CD4-positive, alpha-beta T cell (primary cell): ENCODE measurements around the gene GUK1. TPM values are rescaled to one million over a fixed set of nuclear protein-coding genes. Genes with fewer than 3 reads are reported as not detected.
"Not testable (repeated sequence)": the region's sequence is repeated elsewhere in the genome, so short reads cannot be mapped to it uniquely, and the experiment has no call there.

Source experiments
- ATAC-seq: fragments of 200-7000 bp; cut with Tn5 transposase; one replicate; pipeline ENCODE4 v1.10.0; 2022; ENCODE audit warnings: mild to moderate bottlenecking; ENCODE audit not compliant: poor library complexity
- CTCF ChIA-PET: fragments of 350-600 bp; sonication (Branson Sonifier 250); formaldehyde crosslinking; loops from one replicate; lab custom pipeline; 2021; ENCODE audit warnings: antibody characterized with exemption, inconsistent platforms; lab: Charles Lee
- POLR2A ChIA-PET: fragments of 350-600 bp; sonication (Branson Sonifier 250); formaldehyde crosslinking; loops from one replicate; lab custom pipeline; 2021; ENCODE audit warnings: antibody characterized with exemption, inconsistent platforms; lab: Charles Lee
- DNase-seq, 14 experiments: peaks; one replicate each; pipeline ENCODE4 v3.0.0-alpha.2; 2013 to 2020; ENCODE audit warnings: mixed read lengths in 2 of 14
- H3K27ac ChIP-seq, 2 donors: one replicate each; pipeline versions ENCODE4 v1.5.1 to v1.7.0; 2013; ENCODE audit warnings: low read length in 2 of 2, low read depth in 1 of 2, mild to moderate bottlenecking in 1 of 2
- H3K27me3 ChIP-seq, 2 experiments: 1 replicate in 1 of 2; 2 replicates in 1 of 2; pipeline versions ENCODE4 v1.6.1 to v1.7.0; 2013; ENCODE audit warnings: low read length in 2 of 2, control low read depth in 1 of 2, mild to moderate bottlenecking in 1 of 2, moderate library complexity in 1 of 2; ENCODE audit not compliant: insufficient read depth in 2 of 2, control insufficient read depth in 1 of 2
- H3K36me3 ChIP-seq: one replicate; pipeline ENCODE4 v1.6.1; 2013; ENCODE audit warnings: low read length, control low read depth; ENCODE audit not compliant: insufficient read depth
- H3K4me1 ChIP-seq: one replicate; pipeline ENCODE4 v1.6.1; 2013; ENCODE audit warnings: low read length, control low read depth; ENCODE audit not compliant: insufficient read depth
- H3K4me3 ChIP-seq: one replicate; pipeline ENCODE4 v1.5.1; 2013; ENCODE audit warnings: mild to moderate bottlenecking, low read length, moderate library complexity
- H3K9me3 ChIP-seq, 2 experiments: 1 replicate in 1 of 2; 2 replicates in 1 of 2; pipeline versions ENCODE4 v1.6.1 to v1.7.0; 2013; ENCODE audit warnings: low read length in 2 of 2, mild to moderate bottlenecking in 2 of 2, control low read depth in 1 of 2, moderate library complexity in 1 of 2; ENCODE audit not compliant: control insufficient read depth in 1 of 2, insufficient read depth in 1 of 2
- H3K27ac Mint-ChIP-seq: one replicate; pipeline ENCODE4 v1.8.0; 2020; ENCODE audit warnings: mixed read lengths
- H3K27me3 Mint-ChIP-seq: one replicate; pipeline ENCODE4 v1.8.0; 2021; ENCODE audit warnings: mixed read lengths
- H3K36me3 Mint-ChIP-seq: one replicate; pipeline ENCODE4 v1.8.0; 2021; ENCODE audit warnings: low read depth, mixed read lengths
- H3K4me1 Mint-ChIP-seq: one replicate; pipeline ENCODE4 v1.8.0; 2021; ENCODE audit warnings: low read depth, mixed read lengths
- H3K4me3 Mint-ChIP-seq: one replicate; pipeline ENCODE4 v1.8.0; 2020; ENCODE audit warnings: mild to moderate bottlenecking, mixed read lengths
- H3K9me3 Mint-ChIP-seq: one replicate; pipeline ENCODE4 v1.8.0; 2020; ENCODE audit warnings: mixed read lengths
- intact Hi-C, 2 experiments: fragments of 100-400 bp; cut with DNase I in 1 of 2; cut with micrococcal nuclease in 1 of 2; formaldehyde crosslinking; loops; one replicate each; pipeline versions ENCODE4 v1.15.1 to v1.9.0; 2023 to 2025; cut with DNase I, micrococcal nuclease
- total RNA-seq, 174 experiments: library from RNA in 2 of 174; stranded (reverse) in 2 of 174; gene quantifications; one replicate each; pipeline ENCODE4 v1.2.3 and lab custom pipeline; 2021 to 2026
- TF ChIP-seq, protein P1 (sequence below): fragments of 200-600 bp; IDR thresholded peaks from one replicate; pipeline ENCODE4 v1.8.0; 2022; ENCODE audit warnings: antibody characterized with exemption, mild to moderate bottlenecking

The GUK1 gene
- total RNA-seq, 2 experiments from 2014 or later: 373 to 378 TPM

DNA sequence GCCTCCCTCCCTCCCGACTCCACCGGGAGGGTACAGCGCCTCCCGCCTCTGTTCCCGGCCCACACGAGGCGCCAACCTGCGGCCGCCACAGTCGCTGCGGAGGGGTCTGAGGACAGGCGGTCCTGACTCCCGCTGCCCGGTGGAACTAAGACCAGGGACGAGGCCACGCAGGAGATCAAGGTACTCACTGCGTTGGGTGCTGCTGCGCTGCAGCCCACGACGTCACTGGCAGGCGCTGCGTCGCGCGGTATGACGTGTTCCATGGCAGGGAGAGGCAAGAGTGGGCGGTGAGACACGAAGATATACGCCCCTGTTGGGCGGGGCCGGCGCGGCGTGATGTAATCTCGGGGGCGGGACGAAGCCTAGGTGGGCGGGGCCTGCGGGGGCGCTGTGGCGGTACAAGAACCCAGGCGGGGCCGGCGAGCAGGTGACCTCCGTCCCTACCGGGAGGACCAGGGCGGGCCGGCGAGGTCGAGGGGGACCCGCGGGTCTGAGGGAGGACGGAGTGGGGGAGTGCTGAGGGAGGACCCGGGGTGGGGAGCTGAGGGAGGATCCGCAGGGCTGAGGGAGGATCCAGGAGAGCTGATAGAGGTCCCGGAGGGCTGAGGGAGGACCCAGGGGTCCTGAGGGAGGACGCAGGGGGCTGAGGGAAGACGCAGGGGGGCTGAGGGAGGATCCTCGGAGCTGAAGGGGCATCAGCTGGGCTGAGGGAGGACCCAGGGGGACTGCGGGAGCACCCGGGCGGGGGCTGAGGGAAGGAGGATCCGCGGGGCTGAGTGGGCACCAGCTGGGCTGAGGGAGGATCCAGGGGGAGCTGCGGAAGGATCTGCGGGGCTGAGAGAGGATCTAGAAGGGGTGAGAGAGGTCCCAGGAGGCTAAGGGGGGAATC lies 30.8 kb upstream of the GUK1 start, which contains the start of gene MRPL55:
Gene MRPL55 (minus strand): TSS at position 227 of the 889 bp plus-strand sequence. CDS start 1,039 bp downstream, outside the sequence.
- Histone ChIP-seq H3K9me3 (no peaks in the 10 kb centered on the region), H3K27ac (peak within 1 kb of the TSS; percentile 84 to 90), H3K4me3 (peak within 1 kb of the TSS; percentile 99), H3K27me3 (no peaks in the 10 kb centered on the region), H3K36me3 (peaks cover 23% of the 10 kb centered on the region), H3K4me1 (peaks cover 28% of the 10 kb centered on the region)
- intact Hi-C loops: loop anchor here (1.0 to 10.0 kb wide), 9 partner anchors 21 to 375 kb away; partner anchors contain the start of genes ARF1 (in 1 of the 2), GUK1 (in 1 of the 2), JMJD4 (in 1 of the 2) and SNAP47 (in 1 of the 2)
- TF ChIP-seq, protein P1, sequence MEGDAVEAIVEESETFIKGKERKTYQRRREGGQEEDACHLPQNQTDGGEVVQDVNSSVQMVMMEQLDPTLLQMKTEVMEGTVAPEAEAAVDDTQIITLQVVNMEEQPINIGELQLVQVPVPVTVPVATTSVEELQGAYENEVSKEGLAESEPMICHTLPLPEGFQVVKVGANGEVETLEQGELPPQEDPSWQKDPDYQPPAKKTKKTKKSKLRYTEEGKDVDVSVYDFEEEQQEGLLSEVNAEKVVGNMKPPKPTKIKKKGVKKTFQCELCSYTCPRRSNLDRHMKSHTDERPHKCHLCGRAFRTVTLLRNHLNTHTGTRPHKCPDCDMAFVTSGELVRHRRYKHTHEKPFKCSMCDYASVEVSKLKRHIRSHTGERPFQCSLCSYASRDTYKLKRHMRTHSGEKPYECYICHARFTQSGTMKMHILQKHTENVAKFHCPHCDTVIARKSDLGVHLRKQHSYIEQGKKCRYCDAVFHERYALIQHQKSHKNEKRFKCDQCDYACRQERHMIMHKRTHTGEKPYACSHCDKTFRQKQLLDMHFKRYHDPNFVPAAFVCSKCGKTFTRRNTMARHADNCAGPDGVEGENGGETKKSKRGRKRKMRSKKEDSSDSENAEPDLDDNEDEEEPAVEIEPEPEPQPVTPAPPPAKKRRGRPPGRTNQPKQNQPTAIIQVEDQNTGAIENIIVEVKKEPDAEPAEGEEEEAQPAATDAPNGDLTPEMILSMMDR: no peak
- DNase-seq: peak; percentile 96 to 100 (median 98)
- Mint-ChIP-seq H3K36me3 (peaks cover 19% of the 10 kb centered on the region), H3K27ac (peak within 1 kb of the TSS; percentile 93), H3K4me1 (peaks cover 32% of the 10 kb centered on the region), H3K4me3 (peak within 1 kb of the TSS; percentile 92), H3K27me3 (no peaks in the 10 kb centered on the region), H3K9me3 (no peaks in the 10 kb centered on the region)
- ATAC-seq: peak; percentile 92
- ChIA-PET CTCF (interaction anchor here (1.1 to 2.1 kb wide), 3 partner anchors 21 to 104 kb away, joined by 5 to 9 read pairs (median 8); no protein-coding TSS in a partner anchor), POLR2A (interaction anchor here (0.7 to 2.8 kb wide), 14 partner anchors 10 to 379 kb away, joined by 3 to 22 read pairs (median 3); partner anchors contain the start of genes ARF1, GUK1 and IBA57)

DNA sequence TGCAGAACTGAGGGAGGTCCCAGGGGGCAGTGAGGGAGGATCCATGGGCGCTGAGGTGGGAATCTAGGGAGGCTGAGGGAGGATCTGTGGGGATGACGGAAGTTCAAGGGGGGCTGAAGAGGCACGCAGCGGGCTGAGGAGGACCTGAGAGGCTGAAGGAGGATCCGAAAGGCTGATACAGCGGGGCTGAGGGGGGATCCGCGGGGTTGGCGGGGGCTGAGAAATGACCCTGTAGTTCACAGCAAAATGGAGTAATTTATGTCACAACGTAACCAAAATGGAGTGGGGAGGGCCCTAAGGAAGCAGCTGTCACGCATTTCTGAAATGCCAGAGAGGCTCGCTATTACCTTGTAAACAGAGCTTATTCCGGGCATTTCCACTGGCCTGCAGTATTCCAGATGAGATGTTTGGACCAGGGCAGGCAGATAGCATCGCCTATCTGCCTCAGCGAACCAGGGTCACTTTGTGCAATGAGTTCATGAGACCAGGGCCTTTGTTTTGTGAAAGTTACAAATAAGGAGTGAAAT lies 30.1 kb upstream of the GUK1 start:
- POLR2A ChIA-PET: interaction anchor here (0.7 to 2.8 kb wide), 14 partner anchors 10 to 378 kb away, joined by 3 to 22 read pairs (median 3); partner anchors contain the start of genes ARF1, GUK1 and IBA57
- H3K27ac Mint-ChIP-seq: peak overlapping the region; percentile 93
- Histone ChIP-seq H3K4me1 (peaks cover 26% of the 10 kb centered on the region), H3K4me3 (peak overlapping the region; percentile 99), H3K36me3 (peaks cover 23% of the 10 kb centered on the region), H3K27me3 (no peaks in the 10 kb centered on the region), H3K9me3 (no peaks in the 10 kb centered on the region), H3K27ac (peak overlapping the region; percentile 78 to 84)
- H3K27me3 Mint-ChIP-seq: no peaks in the 10 kb centered on the region
- H3K9me3 Mint-ChIP-seq: no peaks in the 10 kb centered on the region
- CTCF ChIA-PET: interaction anchor here (1.1 to 2.1 kb wide), 3 partner anchors 21 to 104 kb away, joined by 5 to 9 read pairs (median 8); no protein-coding TSS in a partner anchor
- TF ChIP-seq, protein P1: no peak
- ATAC-seq: no peak
- intact Hi-C loops: loop anchor here (1.0 to 10.0 kb wide), 9 partner anchors 21 to 375 kb away; partner anchors contain the start of genes ARF1 (in 1 of the 2), GUK1 (in 1 of the 2), JMJD4 (in 1 of the 2) and SNAP47 (in 1 of the 2)
- peaks cover 26% of the 10 kb centered on the region for H3K4me1 Mint-ChIP-seq
- no peak for DNase-seq
- H3K4me3 Mint-ChIP-seq: peak overlapping the region; percentile 92
- peaks cover 15% of the 10 kb centered on the region for H3K36me3 Mint-ChIP-seq

DNA sequence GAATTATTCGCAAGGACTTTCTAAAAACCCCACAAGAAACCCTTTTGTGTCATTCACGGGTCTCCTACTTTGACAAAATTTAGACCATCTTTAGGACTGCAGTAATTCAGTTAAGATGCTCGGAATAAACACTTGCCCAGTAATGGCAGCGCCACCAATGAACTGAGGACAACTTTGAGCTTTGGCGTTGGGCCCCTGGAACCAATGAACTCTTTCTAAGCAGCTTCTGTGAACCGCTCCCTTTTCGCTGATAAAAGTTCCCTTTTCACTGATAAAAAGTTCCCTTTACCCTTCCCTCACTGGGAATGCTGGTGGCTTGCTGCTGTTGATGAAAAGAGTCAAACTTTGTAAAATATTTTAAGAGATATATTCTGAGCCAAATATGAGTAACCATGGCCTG lies 29.5 kb upstream of the GUK1 start:
- TF ChIP-seq, protein P1: no peak
- ChIA-PET POLR2A (interaction anchor here (1.0 to 2.8 kb wide), 7 partner anchors 14 to 378 kb away, joined by 3 to 22 read pairs (median 3); partner anchors contain the start of genes ARF1 and GUK1), CTCF (interaction anchor here (2.1 kb wide), 1 partner anchor 54 kb away, joined by 9 read pairs; no protein-coding TSS in a partner anchor)
- Mint-ChIP-seq H3K4me3 (peak overlapping the region; percentile 56), H3K36me3 (peaks cover 15% of the 10 kb centered on the region), H3K27me3 (no peaks in the 10 kb centered on the region), H3K9me3 (no peaks in the 10 kb centered on the region), H3K27ac (peak overlapping the region; percentile 93), H3K4me1 (peaks cover 26% of the 10 kb centered on the region)
- H3K9me3 ChIP-seq: no peaks in the 10 kb centered on the region
- H3K27ac ChIP-seq: no peak overlapping the region
- peaks cover 26% of the 10 kb centered on the region for H3K4me1 ChIP-seq
- peaks cover 22% of the 10 kb centered on the region for H3K36me3 ChIP-seq
- ATAC-seq: no peak
- no peak overlapping the region for H3K4me3 ChIP-seq
- no peaks in the 10 kb centered on the region for H3K27me3 ChIP-seq
- intact Hi-C loops: no loop called here
- no peak for DNase-seq

DNA sequence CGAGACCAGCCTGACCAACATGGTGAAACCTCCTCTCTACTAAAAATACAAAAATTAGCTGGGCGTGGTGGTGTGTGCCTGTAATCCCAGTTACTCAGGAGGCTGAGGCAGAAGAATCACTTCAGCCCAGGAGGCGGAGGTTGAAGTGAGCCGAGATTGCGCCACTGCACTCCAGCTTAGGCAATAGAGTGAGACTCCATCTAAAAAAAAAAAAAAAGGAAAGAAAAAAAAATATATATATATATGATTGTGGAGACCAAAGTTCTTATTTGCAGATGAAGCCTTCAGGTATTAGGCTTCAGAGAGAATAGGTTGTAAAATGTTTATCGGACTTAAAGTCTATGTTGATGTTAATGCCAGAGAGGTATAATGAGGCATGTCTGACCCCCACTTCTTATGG lies 28.8 kb upstream of the GUK1 start:
- POLR2A ChIA-PET, CTCF ChIA-PET, H3K27ac Mint-ChIP-seq: not testable (repeated sequence)

More for the DNA sequence above, 28.8 kb upstream of the GUK1 start:
- H3K4me3 ChIP-seq, DNase-seq, intact Hi-C loops, H3K9me3 Mint-ChIP-seq, H3K27me3 Mint-ChIP-seq, H3K9me3 ChIP-seq, ATAC-seq, H3K27me3 ChIP-seq, H3K27ac ChIP-seq: not testable (repeated sequence)
- Histone ChIP-seq H3K4me1 (peaks cover 26% of the 10 kb centered on the region), H3K36me3 (peaks cover 15% of the 10 kb centered on the region)
- H3K36me3 Mint-ChIP-seq: peaks cover 14% of the 10 kb centered on the region
- peak overlapping the region; percentile 56 for H3K4me3 Mint-ChIP-seq
- H3K4me1 Mint-ChIP-seq: peaks cover 24% of the 10 kb centered on the region
